Stimulated activated CD4-positive, alpha-beta T cell treated with anti-CD3 and anti-CD28 coated beads, Interleukin-12 subunit alpha, Interleukin-12 subunit beta, amount 100 ng/mL, for 48 hours (primary cell): Measurements from ENCODE around the gene STRA6.

ENCODE experiments used
- DNase-seq, 3 donors: peaks; one replicate each; pipeline ENCODE4 v3.0.0-alpha.2; 2020; ENCODE audit warnings: low read depth in 2 of 3, low spot score in 1 of 3

STRA6 gene, protein sequence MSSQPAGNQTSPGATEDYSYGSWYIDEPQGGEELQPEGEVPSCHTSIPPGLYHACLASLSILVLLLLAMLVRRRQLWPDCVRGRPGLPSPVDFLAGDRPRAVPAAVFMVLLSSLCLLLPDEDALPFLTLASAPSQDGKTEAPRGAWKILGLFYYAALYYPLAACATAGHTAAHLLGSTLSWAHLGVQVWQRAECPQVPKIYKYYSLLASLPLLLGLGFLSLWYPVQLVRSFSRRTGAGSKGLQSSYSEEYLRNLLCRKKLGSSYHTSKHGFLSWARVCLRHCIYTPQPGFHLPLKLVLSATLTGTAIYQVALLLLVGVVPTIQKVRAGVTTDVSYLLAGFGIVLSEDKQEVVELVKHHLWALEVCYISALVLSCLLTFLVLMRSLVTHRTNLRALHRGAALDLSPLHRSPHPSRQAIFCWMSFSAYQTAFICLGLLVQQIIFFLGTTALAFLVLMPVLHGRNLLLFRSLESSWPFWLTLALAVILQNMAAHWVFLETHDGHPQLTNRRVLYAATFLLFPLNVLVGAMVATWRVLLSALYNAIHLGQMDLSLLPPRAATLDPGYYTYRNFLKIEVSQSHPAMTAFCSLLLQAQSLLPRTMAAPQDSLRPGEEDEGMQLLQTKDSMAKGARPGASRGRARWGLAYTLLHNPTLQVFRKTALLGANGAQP

DNA sequence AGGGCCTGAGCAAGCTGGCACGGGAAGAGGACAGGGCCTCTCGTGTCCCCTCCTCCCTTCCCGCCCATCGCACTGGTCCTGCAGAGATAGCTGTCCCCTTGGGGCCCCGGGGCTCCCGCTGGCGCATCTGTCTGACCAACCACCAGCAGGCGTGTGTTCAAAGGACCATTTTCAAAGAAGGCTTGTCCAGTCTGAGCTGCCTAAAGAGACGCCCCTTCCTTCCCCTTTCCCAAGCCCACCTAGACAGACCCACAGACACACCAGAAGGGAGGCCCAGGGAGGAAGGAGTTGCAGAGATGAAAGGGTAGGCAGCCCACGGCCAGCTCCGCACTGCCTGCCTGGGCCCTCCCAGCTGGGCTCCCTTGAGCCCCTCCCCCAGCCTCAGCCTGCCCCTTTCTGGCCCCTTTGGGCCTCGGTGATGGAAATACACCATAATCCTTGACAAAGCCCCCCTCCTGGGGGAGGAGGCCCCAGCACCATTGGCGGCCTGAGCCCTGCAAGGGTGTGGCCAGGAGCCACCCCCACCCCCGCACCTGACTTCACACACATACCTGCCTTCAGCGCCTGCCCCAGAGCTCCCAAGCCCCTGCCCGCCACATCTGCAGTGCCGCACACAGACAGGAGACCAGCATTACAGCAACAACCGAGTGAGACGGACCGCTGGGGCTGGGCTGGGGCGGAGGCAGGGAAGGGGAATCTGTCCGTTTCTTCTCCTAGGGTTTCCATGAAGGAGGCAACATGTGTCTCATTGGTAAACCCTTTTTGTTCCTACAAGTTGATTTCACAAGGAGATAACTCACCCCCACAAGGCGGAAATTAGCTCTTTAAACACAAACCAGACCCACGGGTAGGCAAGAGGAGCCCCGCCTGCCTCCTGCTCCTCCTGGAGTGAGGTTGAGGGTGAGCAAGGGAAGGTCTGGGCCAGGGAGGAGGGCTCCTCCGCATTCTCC is at the start of gene STRA6:
STRA6 (minus strand) TSS at position 336 of the 950 bp plus-strand sequence. CDS start 520 bp downstream, outside the sequence.
- DNase-seq: no peak

DNA sequence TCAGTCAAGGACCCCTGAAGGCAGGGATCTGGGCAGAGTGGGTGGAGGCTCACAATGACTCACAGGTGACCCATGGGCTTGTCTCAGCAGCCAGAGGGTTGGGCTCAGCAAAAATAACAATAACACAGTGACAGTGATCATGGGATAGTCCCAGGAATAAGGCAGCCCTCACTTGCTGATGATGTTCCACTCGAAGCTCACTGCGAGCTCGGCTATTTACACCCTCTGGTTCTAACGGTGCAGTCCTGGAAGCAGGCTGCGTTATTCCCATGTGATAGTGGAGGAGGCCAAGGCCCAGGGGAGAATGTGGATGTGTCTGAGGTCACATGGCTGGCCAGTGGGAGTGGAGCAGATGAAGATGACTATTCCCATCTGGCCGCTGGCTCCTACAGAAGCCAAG is 49.7 kb upstream of the STRA6 start:
- DNase-seq: no peak

DNA sequence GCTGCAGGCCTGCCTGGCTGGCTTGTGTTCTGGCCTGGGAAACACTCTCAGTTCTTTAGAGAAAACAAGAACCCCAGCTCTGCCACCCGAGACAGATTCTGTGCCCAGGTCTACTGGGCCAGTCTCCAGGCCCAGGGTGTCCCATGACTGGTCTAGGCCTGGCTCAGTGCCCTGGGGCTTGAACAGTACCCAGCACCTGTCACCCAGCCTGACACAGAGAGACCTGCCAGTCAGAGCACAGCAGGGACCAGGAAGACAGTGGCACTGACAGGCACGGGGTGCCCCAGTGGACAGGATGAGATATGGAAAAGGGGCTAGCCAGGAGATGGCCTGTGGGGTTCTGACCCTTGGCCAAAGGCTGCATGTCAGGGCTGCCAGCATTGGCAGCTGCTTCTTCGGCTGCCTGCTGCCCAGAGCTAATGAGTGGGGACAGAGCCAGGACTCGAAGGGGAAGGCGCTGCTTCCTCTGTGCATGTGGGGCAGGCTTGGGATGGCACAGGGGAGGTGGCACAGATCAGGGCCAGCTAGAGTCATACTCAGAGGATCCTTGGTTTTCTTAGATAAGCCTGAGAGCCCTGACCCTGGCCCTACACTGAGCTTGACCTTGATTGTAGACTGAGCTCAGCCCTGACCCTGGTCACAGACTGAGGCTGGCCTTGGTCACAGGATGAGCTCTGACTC is 48.7 kb upstream of the STRA6 start:
- no peak for DNase-seq

DNA sequence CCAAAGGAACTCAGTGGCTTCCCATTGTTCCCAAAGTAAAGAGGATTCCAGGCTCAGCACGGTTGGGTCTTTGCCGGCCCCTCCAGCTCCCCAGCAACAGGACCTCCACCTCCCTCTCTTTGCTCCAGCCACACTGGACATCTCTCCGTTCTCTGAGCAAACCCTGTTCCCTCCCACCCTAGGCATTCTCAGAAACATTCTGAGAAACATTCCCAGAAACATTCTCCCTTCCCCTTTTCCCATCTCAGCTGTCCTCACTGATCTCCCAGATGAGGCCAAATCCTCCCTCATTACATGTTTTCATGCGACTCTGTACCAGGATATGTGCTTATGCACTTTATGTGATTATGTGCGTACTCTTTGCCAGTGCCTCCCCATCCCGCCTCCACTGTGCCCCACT is 47.7 kb upstream of the STRA6 start:
- no peak for DNase-seq

DNA sequence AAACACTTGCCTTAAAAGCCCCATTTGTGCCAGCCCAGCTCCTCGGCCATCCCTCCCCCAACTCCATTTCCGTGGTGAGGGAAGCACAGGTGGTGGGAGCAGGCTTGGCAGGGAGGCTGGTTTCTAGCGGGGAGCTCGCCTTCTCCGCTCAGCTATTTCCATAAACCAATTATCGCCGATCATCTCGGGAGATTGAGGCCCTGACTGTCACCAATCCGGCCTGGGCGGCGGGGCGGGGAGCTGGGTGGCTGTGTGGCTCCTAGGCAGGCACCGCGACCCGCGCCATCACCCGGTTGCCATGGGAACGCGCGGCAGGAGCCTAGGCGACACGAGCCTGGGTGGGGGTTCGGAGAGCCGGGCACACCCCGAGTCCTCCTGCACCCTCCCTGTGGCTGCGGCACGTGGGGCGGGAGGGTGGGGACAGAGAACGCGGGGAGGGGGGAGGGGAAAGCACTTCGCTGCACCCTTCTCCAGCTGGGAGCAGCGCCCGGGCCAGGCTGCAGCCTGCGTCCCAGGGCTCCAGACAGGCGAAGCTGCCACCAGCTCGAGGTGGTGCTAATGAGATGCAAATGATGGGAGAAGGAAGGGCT is 42.9 kb upstream of the STRA6 start:
- peak in 1 of 3 donors; percentile 3 for DNase-seq

DNA sequence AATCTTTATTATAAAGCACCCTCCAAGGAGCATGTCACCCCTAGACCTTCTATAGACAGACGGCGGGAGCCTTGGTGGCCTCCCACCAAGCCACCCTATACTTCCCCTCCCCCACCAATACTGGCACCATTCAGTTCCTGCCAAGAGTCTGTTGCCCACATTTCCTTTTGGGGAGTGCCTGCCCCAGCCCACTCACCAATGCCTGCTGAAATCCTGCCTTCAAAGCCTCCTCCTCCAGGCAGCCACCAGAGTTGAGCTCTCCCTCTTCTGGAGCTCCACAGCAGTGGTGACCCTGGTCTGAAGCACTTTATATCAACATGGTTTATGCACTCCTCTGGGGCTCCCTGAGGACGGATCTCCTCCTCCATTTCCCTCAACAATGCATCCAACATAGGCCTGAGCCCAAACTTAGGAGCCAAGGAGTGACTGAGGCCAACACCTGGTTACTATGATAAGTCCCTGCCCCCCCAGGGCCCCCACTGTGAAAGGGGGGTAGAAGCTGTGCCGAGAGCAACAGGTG is 42.3 kb upstream of the STRA6 start:
- DNase-seq: no peak

DNA sequence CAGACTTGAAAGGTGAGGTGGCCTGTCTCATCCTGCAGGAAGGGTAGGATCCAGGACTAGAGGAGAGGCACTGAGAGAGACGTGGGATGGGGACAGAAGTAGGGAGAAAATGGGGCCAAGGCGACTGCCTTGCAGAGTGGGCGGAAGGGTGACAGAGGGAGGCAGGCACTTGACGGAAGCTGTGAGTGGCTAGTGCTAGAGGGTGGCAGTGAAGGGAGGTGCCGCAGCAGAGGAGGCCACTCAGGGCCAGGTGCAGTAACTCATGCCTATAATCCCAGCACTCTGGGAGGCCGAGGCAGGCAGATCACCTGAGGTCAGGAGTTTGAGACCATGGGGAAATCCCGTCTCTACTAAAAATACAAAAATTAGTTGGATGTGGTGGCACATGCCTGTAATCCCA is 40.8 kb upstream of the STRA6 start:
- DNase-seq: no peak

DNA sequence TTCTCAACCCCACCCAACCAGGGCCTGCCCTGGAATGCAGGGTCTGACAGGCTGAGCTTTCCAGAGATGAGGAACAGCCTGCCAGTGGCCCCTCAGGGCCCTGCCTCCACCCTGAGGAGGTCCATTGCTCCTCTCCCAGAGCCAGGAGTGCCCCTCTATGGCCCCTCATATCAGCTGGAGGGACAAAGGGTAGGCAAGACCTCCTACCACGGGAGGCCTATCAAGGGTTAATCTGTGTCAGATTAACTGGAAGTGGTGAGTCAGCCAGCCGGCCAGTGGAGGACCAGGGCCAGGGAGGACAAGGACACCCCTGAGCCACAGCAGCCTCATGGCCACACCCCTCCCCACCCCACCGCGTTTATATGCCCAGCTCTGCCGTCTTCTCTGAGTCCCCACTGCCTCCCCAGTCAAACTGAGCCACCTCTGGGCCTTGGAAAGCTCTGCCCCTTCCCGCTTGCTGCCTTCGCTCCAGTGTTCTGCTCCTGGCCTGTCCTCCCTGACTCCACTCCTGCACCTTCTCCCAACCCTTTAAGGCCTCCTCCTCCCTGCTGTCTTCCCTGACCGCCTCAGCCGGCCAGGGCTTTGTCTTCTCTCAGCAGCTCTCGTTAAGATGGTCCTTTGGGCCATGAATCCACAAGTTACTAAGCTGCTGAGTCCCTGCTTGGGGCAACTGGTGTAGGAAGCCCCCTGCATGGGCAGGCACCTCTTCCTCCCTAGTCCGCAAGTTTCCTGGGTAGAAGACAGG is 40.0 kb upstream of the STRA6 start:
- DNase-seq: no peak

DNA sequence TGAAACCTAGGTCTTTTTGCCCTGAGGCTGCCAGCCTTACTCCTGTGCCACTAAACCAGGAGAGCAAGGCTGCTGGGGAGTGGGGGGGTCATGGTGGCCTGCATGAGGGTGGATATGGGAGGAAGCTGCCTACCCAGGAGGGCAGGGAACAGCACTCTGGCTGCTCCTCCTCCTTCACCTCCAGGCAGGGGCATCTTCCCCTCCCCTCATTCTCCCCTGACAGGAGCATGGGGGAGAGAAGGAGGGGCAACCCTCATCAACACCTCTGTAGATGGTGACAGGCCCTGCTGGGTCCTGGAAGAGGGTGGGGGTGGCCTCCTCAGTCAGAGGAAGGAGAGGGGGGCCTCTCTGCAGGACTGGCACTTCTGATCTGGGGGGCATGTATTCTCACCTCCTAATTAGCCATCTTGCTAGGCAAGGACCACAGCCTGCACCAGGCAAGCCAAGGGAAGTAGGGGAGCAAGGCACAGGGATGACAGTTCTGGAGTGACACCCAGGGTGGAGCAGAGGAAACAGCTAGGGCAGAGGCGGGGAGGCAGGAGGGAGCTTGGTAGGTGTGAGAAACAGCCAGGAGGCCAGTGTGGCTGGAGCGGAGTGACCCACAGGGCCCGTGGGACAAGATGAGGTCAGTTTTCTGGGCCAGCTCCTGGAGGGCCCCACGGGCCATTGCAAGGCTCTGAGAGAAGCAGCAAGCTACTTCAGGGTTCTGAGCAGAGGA is 38.5 kb upstream of the STRA6 start:
- no peak for DNase-seq

DNA sequence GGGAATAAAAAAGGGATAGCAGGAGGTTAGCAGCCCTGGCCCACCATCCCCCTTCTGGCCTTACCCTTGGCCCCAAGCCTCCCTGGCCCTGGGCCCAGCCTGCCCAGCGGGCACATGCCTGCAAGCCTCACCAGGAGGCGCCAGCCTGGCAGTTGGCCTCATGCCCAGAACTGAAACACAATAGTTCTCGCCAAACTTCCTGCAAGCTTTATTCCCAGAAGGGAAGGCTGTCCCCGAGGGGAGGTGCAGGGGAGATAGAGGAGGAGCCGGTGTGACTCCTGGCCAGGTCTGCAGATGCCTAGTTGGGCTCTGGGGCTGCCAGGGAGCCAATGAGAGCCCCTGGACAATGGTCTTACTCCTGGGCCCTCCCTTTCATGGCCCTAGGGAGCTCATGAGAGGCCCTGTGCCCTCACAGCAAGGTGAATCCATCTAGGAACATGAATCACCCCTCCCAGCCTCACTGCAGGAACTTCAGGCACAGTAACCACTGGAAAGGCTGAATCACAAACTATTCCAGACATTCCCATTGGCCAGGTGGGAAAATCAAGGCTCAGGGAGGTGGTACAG is 37.5 kb upstream of the STRA6 start:
- no peak for DNase-seq

DNA sequence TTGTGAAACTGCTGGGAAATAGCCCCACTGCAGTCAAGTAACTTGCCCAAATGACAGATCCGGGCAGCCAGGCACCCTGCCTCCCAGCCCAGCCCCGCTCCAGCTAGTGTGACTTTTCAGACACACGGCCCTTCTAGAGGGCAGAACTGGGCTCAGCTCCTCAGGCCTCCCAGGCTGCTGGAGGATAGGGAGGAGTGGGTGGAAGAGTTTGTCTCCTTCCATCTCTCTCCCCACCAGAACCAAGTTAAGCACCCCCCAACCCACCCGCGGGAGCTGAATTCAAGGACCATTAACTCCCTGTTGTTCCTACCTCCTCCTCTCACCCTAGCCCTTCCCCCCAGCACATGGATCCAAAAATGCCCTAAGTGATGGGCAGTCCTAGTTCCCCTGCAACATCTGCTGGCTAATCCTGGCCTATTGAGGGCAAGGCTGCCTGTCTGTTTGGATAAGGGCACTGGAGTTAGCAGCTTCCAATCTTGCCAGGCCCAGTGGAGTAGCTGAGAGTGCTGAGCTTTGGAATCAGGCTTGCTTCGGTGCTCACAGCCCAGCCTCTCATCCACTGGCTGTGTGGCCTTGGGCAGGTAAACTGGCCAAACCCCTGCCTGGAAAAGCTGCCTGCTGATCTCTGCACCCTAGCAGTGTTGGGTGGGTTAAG is 36.6 kb upstream of the STRA6 start:
- no peak for DNase-seq

DNA sequence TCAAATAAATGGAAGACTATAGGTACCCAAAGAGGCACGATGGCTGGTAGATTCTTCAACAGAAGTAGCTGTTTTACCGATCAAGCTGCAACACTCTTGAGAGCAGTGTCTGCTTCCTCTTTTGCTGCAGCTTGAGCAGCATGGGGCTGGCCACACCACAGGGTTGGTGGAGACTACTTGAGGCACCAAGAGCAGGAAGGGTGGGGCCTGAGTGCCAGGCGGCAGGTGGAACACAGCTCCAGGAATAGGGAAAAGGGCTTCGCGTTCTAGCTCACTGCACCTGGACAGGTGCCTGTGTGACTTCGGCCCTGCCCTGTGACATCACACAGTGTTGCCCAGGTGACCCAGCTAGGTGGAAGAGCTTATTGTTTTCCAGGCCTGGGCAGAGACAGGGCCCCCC is 33.4 kb upstream of the STRA6 start, which contains the start of gene CCDC33:
CCDC33 (plus strand) TSS at position 365 of the 400 bp plus-strand sequence. CDS start 394 bp downstream, outside the sequence.
- DNase-seq: no peak

DNA sequence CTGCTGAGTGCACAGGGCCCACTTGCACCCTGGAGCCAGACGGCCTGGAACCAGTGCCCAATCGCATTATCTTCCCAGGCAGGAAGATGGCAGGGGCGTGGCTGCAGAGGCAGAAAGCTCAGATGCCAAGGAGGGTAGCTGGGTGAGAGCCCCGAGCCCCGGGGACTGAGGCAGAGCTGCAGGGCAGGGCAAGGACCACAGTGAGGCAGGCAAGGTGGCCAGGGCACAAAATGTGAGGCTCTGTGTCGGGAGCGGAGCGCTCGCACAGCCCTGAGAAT is 31.9 kb upstream of the STRA6 start:
- DNase-seq: no peak

DNA sequence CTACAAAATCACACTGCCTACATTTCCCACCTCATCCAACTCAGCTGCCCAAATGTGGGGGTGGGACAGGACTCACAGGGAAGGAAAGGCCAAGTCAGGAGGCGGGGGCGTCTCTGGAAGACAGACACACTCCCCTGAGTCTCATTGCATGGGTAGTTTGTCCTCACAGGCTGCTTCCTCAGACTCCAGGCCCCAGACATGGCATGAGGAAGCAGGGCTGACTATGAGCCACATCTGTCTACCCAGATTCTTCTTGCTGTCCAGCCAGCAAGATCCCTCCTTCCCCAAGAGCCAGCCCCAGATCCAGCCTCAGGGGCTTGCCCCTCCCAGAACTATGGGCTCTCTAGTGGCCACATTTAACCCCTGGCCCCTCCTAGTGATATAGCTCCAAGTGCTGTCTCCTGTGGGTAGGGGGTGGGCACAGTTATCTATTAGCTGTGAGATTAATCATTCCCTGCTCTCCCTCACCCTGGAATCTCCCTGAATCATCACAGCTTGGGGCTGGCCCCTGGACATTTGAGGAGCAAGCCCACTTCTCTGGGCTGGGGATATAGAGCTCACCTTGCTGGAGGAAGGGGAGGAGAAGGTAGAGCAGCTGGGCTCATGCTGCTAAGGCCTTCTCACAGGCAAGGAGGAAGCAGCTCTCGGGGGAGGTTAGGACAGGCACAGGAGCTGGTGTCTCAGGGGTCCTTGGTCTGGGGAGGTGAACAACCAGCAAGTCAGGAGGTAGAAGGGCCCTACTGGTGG is 31.4 kb upstream of the STRA6 start:
- no peak for DNase-seq

DNA sequence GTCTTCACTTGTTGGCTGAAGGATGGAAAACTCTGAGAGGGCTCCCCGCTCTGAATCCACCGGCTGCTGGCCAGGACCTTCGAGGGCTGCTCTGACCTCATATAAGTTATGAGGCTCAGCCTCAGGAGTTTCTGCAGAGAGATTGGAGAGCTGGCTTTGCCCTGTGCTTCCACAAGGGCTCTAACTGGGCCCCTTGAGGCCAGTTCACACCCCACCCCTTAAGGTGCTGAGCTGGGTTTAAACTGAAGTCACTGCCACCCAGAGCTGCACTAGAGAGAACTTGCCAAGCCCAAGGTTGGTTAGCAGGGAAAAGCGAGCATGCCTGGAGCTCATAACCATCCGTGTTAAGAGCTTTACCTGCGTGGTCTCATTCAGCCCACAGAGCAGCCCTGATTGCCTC is 30.8 kb upstream of the STRA6 start:
- DNase-seq: no peak

DNA sequence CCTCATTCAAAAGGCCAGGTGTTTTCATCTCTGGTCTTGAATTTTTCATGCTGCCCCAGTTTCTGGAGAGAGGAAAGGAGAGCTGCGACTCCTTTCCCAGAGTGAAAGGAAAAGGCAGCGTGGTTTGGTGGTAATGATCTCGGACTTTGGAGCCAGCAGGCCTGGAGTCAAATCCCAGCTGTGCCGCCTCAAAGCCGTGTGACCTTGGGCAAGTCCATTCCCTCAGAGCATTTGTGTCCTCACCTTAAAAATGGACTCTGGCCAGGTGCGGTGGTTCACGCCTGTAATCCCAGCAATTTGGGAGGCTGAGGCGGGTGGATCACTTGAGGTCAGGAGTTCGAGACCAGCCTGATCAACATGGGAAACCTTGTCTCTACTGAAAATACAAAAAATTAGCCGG is 28.9 kb upstream of the STRA6 start:
- DNase-seq: no peak

DNA sequence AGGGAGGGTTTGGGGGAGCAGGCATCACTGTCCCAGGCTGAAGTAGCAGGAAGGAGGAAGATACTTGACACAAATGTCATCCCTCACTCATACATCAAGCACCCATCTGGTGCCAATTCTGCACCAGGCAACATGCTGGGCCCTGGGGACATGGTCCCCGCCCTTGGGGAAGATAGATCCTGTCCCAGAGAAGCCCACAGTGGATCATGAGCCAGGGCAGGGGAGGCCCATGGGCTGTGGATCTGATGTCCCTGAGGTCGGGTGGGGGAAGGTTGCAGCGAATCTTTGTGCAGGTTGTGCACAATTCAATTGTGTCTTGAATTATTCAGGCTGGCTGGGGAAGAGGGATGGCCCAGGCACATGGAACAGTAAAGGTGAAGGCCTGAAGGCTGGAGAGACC is 27.1 kb upstream of the STRA6 start:
- DNase-seq: no peak

DNA sequence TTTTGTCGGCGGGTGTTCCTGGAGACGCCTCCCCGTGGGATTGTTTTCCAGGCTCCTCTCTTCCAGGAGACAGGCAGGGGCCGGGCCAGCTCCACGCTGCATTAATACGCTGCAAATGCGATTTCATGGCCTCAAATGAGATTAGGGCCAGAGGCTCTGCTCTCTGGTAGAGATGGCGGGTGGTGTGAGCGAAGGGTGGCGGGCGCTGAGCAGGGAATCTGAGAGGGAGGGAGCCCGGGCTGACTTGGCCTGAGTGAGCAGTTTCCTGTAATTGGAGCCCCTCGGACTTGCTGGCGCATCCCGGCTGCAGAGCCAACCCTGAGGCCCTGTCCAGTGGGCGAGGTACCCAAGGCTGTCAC is 26.1 kb upstream of the STRA6 start:
- no peak for DNase-seq
